ENCODE measurements around the gene B4GALT2.

Gene B4GALT2

DNA sequence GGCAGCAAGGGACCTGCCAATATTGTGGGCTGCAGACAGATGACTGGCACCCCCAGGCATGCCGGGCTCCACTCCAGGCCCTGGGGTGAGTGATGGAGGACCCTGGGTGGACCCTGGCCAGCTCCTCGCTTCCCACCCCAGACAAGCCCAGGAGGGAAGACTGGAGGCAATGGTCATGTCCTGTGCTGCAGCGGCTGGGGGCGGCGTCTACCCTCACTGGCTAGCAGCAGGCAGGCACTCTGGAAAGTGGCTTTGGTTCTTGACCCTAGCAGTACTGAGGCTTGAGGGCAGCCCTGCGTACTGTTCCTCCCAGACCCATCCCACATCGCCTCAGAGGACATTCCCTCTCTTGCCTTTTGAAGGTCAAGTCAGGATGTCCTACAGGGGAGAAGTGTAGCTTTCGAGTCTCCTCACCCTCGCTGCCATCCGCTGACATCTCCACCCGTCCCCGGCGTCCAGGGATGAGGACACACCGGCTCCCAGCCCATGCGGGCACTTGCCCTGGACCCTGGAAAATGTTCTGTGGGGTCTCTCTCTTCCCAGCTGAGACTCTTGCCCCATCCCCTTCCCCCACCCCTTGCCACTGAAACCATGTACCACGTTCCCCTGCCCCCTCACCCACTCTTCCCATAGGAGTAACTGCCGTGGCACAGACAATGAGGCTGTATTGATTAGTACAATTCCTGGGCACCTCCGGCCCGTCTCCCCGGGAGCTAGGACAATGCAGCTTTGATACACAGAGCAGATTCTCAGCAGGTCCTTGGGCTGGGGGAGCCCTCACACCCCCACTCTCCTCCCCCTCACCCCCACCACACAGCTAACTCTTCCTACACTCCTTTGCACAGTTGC is 37.3 kb downstream of the B4GALT2 start:
- H3K36me3 ChIP-seq (ENCODE audit: control insufficient read depth in 1 of 2, insufficient read depth in 2 of 2, low read length in 2 of 2): peaks cover 0 to 4% of the 10 kb centered on the region in 2 donors
- H3K9me3 ChIP-seq (ENCODE audit: control insufficient read depth in 1 of 2, low read length in 2 of 2): no peaks in the 10 kb centered on the region
- peaks cover 0 to 6% of the 10 kb centered on the region in 2 donors for H3K4me1 ChIP-seq (ENCODE audit: control insufficient read depth in 1 of 2, insufficient read depth in 2 of 2, low read length in 2 of 2)
- H3K4me3 ChIP-seq (ENCODE audit: low read depth in 1 of 2, low read length in 2 of 2): no peak overlapping the region
- H3K27me3 ChIP-seq (ENCODE audit: low read depth, low read length): no peaks in the 10 kb centered on the region
- H3K27ac ChIP-seq (ENCODE audit: low read length): no peak overlapping the region

DNA sequence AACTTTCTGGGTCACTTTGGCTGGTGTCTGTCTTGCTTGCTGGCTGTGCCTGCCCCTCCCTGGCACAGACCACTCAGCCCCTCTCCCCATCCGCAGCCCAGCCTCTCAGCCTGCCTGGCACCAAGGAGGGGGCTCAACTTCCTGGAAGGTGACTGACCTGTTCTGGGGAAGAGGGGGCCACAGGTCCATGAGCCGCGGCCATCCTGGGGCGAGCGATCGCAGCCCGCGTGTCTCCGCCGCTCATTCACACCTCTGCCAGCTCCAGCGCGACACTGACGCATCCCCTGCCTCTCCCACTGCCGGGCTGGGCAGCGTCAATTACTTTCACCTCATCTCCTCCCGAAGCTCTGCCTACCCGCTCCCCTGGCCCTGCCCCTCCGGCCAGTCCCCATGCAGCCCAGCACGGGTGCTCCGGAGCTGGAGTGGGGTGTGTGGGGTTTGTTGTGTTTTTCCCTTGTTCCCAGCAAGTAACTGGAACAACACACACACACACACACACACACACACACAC is 37.9 kb downstream of the B4GALT2 start:
- H3K4me1 ChIP-seq (ENCODE audit: control insufficient read depth in 1 of 2, insufficient read depth in 2 of 2, low read length in 2 of 2): peaks cover 0 to 6% of the 10 kb centered on the region in 2 donors
- peaks cover 0 to 4% of the 10 kb centered on the region in 2 donors for H3K36me3 ChIP-seq (ENCODE audit: control insufficient read depth in 1 of 2, insufficient read depth in 2 of 2, low read length in 2 of 2)
- no peak overlapping the region for H3K27ac ChIP-seq (ENCODE audit: low read length)
- H3K4me3 ChIP-seq (ENCODE audit: low read depth in 1 of 2, low read length in 2 of 2): no peak overlapping the region
- no peaks in the 10 kb centered on the region for H3K27me3 ChIP-seq (ENCODE audit: low read depth, low read length)
- H3K9me3 ChIP-seq (ENCODE audit: control insufficient read depth in 1 of 2, low read length in 2 of 2): no peaks in the 10 kb centered on the region

DNA sequence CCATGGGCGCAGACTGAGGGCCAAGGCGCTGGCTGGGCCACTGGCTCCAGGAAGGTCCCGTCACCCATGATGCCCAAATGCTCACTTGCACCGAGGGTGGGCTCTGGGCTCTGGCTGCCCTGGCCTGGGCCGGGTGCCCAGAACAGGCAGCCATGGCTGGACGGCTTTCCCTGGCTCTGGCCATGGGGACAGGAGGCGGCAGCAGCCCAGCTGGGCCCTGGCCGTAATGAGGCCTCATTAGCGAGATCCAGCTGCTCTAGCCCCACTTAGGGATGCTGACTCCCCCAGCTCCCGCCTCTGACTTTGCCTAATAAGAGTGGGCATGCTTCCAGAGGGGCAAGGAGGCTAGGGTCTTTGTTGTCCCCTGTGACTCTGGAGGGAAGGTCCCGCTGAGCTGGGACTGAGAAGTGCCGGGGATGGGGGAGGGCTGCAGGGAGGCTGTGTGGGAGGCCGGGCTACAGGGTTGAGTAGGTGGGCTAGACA is 40.5 kb downstream of the B4GALT2 start:
- H3K4me1 ChIP-seq (ENCODE audit: control insufficient read depth in 1 of 2, insufficient read depth in 2 of 2, low read length in 2 of 2): peaks cover 0 to 6% of the 10 kb centered on the region in 2 donors
- H3K36me3 ChIP-seq (ENCODE audit: control insufficient read depth in 1 of 2, insufficient read depth in 2 of 2, low read length in 2 of 2): peaks cover 0 to 4% of the 10 kb centered on the region in 2 donors
- H3K27me3 ChIP-seq (ENCODE audit: low read depth, low read length): no peaks in the 10 kb centered on the region
- H3K27ac ChIP-seq (ENCODE audit: low read length): no peak overlapping the region
- H3K9me3 ChIP-seq (ENCODE audit: control insufficient read depth in 1 of 2, low read length in 2 of 2): no peaks in the 10 kb centered on the region
- H3K4me3 ChIP-seq (ENCODE audit: low read depth in 1 of 2, low read length in 2 of 2): no peak overlapping the region

DNA sequence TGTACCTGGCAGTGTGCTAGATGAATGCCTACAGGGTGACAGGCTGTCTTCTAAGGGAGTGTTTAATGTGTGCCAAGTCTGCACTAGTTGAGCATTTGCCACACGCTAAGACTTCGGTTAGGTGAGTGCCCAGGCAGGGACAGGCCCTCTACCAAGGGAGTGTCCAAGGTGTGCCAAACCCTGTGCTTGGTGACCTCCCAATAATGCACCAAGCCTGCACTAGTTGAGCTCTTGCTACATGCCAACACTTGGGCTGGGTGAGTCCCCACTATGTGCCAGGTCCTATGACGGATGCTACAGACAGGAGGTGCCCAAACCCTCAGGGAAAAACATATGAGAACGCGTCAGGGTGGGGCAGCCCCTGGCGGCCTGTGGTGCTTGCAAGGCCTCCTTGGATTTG is 41.5 kb downstream of the B4GALT2 start:
- H3K9me3 ChIP-seq (ENCODE audit: control insufficient read depth in 1 of 2, low read length in 2 of 2): no peaks in the 10 kb centered on the region
- peaks cover 0 to 2% of the 10 kb centered on the region in 2 donors for H3K4me1 ChIP-seq (ENCODE audit: control insufficient read depth in 1 of 2, insufficient read depth in 2 of 2, low read length in 2 of 2)
- peaks cover 0 to 4% of the 10 kb centered on the region in 2 donors for H3K36me3 ChIP-seq (ENCODE audit: control insufficient read depth in 1 of 2, insufficient read depth in 2 of 2, low read length in 2 of 2)
- H3K27ac ChIP-seq (ENCODE audit: low read length): no peak overlapping the region
- no peaks in the 10 kb centered on the region for H3K27me3 ChIP-seq (ENCODE audit: low read depth, low read length)
- H3K4me3 ChIP-seq (ENCODE audit: low read depth in 1 of 2, low read length in 2 of 2): no peak overlapping the region

- no peaks in the 10 kb centered on the region for H3K9me3 ChIP-seq (ENCODE audit: control insufficient read depth in 1 of 2, low read length in 2 of 2)
- no peak overlapping the region for H3K4me3 ChIP-seq (ENCODE audit: low read depth in 1 of 2, low read length in 2 of 2)
- peaks cover 0 to 4% of the 10 kb centered on the region in 2 donors for H3K36me3 ChIP-seq (ENCODE audit: control insufficient read depth in 1 of 2, insufficient read depth in 2 of 2, low read length in 2 of 2)
- H3K27ac ChIP-seq (ENCODE audit: low read length): no peak overlapping the region
- no peaks in the 10 kb centered on the region for H3K4me1 ChIP-seq (ENCODE audit: control insufficient read depth in 1 of 2, insufficient read depth in 2 of 2, low read length in 2 of 2)
- H3K27me3 ChIP-seq (ENCODE audit: low read depth, low read length): no peaks in the 10 kb centered on the region
Observed at GRCh38 chr1:44021156-44021555, 42.1 kb downstream of the B4GALT2 start.

DNA sequence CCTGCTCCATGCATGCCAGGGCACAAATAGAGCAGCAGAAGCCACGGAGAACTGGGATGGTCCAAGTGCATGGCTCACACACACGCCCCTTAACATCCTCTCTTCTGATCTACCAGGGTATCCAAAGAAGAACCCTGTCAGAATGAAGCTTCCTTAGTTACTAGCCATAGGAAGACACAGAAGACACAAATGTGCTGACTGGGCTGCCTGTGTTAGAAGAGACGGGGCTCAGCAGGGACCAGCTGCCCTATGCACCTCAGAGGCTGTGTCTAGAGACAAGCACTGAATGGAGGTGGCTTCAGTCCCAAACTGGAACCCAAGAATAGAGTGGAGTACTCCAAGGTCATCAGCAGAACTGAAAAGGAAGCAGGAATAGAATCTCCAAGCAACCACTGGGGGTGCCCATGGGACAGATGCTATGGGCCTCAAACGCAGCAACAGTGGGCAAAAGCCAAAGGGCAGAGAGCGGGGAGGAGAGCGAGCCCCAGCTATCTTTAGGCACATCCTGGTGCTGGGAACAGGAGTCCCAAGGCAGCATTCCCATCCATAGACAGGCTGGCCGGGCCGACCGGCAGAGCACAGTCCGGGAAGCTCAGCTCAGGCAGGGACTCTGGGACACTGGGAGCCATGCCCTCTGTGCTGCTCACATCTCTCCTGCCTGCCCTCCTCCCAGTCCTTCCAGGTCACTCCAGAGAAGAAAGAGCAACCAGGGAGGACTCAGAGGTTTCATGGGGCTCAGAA is 42.7 kb downstream of the B4GALT2 start:
- Histone ChIP-seq H3K9me3 (ENCODE audit: control insufficient read depth in 1 of 2, low read length in 2 of 2) (no peaks in the 10 kb centered on the region), H3K4me1 (ENCODE audit: control insufficient read depth in 1 of 2, insufficient read depth in 2 of 2, low read length in 2 of 2) (no peaks in the 10 kb centered on the region), H3K4me3 (ENCODE audit: low read depth in 1 of 2, low read length in 2 of 2) (no peak overlapping the region), H3K27ac (ENCODE audit: low read length) (no peak overlapping the region), H3K36me3 (ENCODE audit: control insufficient read depth in 1 of 2, insufficient read depth in 2 of 2, low read length in 2 of 2) (peaks cover 0 to 4% of the 10 kb centered on the region in 2 donors), H3K27me3 (ENCODE audit: low read depth, low read length) (no peaks in the 10 kb centered on the region)

GRCh38 chr1:44024031-44024902 is 45.3 kb downstream of the B4GALT2 start:
- H3K27me3 ChIP-seq (ENCODE audit: low read depth, low read length): no peaks in the 10 kb centered on the region
- no peaks in the 10 kb centered on the region for H3K9me3 ChIP-seq (ENCODE audit: control insufficient read depth in 1 of 2, low read length in 2 of 2)
- no peak overlapping the region for H3K27ac ChIP-seq (ENCODE audit: low read length)
- no peaks in the 10 kb centered on the region for H3K36me3 ChIP-seq (ENCODE audit: control insufficient read depth in 1 of 2, insufficient read depth in 2 of 2, low read length in 2 of 2)
- H3K4me1 ChIP-seq (ENCODE audit: control insufficient read depth in 1 of 2, insufficient read depth in 2 of 2, low read length in 2 of 2): peaks cover 1 to 6% of the 10 kb centered on the region in 2 donors
- no peak overlapping the region for H3K4me3 ChIP-seq (ENCODE audit: low read depth in 1 of 2, low read length in 2 of 2)

DNA sequence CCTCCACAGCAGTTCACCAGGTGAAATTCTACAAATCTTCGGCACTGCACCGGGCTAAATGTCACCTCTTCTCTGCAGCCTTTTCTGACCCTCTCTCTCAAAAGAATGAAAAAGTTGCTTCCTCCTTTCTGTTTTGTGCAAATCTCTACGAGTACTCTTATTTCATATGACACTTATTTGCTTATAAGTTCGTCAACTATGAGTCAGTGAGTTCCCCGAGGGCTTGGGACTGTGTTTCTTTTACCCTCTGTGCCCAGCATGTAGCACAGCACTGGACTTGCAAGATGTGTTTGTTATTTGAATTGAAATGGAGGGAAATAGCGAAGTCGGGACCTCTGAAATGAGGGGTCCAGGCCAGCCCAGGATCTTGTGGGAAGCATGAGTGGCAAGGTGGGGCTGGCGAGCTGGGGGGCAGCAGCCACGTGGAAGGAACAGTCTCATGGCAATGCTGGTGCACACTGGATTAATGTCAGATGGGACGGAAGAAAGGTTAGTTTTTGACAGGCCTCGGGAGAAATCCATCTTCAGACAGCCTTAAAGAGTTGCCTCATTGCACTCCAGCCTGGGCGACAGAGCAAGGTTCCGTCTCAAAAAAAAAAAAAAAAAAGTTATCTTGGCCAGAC is 46.0 kb downstream of the B4GALT2 start:
- Histone ChIP-seq H3K27me3 (ENCODE audit: low read depth, low read length) (no peaks in the 10 kb centered on the region), H3K4me1 (ENCODE audit: control insufficient read depth in 1 of 2, insufficient read depth in 2 of 2, low read length in 2 of 2) (peaks cover 5 to 10% of the 10 kb centered on the region in 2 donors), H3K27ac (ENCODE audit: low read length) (no peak overlapping the region), H3K4me3 (ENCODE audit: low read depth in 1 of 2, low read length in 2 of 2) (no peak overlapping the region), H3K36me3 (ENCODE audit: control insufficient read depth in 1 of 2, insufficient read depth in 2 of 2, low read length in 2 of 2) (no peaks in the 10 kb centered on the region), H3K9me3 (ENCODE audit: control insufficient read depth in 1 of 2, low read length in 2 of 2) (no peaks in the 10 kb centered on the region)

GRCh38 chr1:44025816-44026215 is 46.8 kb downstream of the B4GALT2 start:
- no peak overlapping the region for H3K4me3 ChIP-seq (ENCODE audit: low read depth in 1 of 2, low read length in 2 of 2)
- H3K36me3 ChIP-seq (ENCODE audit: control insufficient read depth in 1 of 2, insufficient read depth in 2 of 2, low read length in 2 of 2): no peaks in the 10 kb centered on the region
- H3K9me3 ChIP-seq (ENCODE audit: control insufficient read depth in 1 of 2, low read length in 2 of 2): no peaks in the 10 kb centered on the region
- H3K27me3 ChIP-seq (ENCODE audit: low read depth, low read length): no peaks in the 10 kb centered on the region
- H3K4me1 ChIP-seq (ENCODE audit: control insufficient read depth in 1 of 2, insufficient read depth in 2 of 2, low read length in 2 of 2): peaks cover 5 to 10% of the 10 kb centered on the region in 2 donors
- H3K27ac ChIP-seq (ENCODE audit: low read length): no peak overlapping the region

GRCh38 chr1:44027320-44027719 is 48.3 kb downstream of the B4GALT2 start:
- no peak overlapping the region for H3K27ac ChIP-seq (ENCODE audit: low read length)
- no peak overlapping the region for H3K4me3 ChIP-seq (ENCODE audit: low read depth in 1 of 2, low read length in 2 of 2)
- no peaks in the 10 kb centered on the region for H3K9me3 ChIP-seq (ENCODE audit: control insufficient read depth in 1 of 2, low read length in 2 of 2)
- peaks cover 5 to 20% of the 10 kb centered on the region in 2 donors for H3K4me1 ChIP-seq (ENCODE audit: control insufficient read depth in 1 of 2, insufficient read depth in 2 of 2, low read length in 2 of 2)
- no peaks in the 10 kb centered on the region for H3K36me3 ChIP-seq (ENCODE audit: control insufficient read depth in 1 of 2, insufficient read depth in 2 of 2, low read length in 2 of 2)
- H3K27me3 ChIP-seq (ENCODE audit: low read depth, low read length): no peaks in the 10 kb centered on the region

Data from muscle layer of duodenum (tissue), 2 donors.